ENCODE measurements around the gene CCDC186.

DNA sequence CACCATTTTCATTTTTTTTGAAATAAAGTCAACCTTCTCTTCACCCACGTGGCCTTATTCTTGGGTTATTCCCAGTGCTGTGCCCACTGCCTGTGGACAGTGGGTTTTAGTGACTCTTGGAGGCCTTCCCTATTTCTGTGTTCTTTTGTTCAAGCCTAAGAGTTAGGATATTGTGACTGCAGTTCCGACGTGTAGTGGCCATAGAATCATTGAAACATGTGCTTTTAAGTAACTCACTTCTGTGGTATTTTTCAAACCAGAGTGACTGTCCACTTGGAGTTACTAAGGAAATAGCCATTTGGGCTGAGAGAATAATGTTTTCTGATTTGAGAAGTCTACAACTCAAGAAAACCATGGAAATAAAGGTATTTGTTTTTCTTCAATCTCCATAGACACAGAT, 28.8 kb upstream of the CCDC186 start:
- TF ChIP-seq POLR2A (IDR thresholded peaks at IDR 0.05; ENCODE audit: low read length) = no peak
- TF ChIP-seq GATA1 (IDR thresholded peaks at IDR 0.05; ENCODE audit: low read depth, low read length) = no peak

Measured in erythroblast (primary cell).